ENCODE results near the gene EXOC1L. TPM values are rescaled to one million over a fixed set of nuclear protein-coding genes. Genes with fewer than 3 reads are reported as not detected.

Gene EXOC1L
- total and polyA plus RNA-seq, 8 donors = not detected

DNA sequence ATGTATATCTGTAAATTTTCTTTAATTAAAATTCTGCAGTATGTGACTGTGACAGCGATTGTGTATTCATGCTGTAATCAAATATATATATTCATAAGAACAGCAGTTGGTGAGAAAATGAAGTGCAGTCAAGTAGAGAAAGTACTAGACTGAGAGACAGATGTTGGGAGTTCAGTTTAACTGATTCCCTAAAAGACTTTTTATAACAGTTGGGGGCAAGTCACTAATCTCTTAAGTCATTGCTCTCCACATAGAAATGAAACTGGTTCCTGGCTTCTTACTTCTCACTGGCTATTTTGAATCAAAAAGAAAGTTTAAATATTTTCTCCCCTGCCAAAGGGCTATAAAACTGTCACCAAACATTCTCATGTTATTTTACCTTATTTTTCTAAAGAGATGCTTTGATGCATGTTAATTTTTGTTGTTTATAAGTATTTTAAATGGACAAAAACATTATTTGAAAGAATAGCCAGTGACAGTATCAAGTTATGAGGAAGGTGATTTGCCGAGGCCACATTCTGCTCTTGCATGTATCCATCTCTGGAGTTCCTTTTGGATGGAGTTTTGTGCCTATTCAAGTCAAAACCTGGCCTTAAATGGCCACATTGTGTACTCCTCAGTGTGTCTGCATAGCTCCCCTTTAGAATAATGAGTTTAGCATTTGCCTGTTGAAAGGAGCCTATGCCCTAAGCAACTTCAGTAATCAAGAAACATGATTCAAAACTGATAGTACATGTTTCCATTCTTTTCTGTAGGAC is 64.7 kb downstream of the EXOC1L start:
- TF ChIP-seq, protein P1, sequence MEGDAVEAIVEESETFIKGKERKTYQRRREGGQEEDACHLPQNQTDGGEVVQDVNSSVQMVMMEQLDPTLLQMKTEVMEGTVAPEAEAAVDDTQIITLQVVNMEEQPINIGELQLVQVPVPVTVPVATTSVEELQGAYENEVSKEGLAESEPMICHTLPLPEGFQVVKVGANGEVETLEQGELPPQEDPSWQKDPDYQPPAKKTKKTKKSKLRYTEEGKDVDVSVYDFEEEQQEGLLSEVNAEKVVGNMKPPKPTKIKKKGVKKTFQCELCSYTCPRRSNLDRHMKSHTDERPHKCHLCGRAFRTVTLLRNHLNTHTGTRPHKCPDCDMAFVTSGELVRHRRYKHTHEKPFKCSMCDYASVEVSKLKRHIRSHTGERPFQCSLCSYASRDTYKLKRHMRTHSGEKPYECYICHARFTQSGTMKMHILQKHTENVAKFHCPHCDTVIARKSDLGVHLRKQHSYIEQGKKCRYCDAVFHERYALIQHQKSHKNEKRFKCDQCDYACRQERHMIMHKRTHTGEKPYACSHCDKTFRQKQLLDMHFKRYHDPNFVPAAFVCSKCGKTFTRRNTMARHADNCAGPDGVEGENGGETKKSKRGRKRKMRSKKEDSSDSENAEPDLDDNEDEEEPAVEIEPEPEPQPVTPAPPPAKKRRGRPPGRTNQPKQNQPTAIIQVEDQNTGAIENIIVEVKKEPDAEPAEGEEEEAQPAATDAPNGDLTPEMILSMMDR (IDR thresholded peaks at IDR 0.05) = no peak
- intact Hi-C loops (cut with DNase I) = no loop called here
- no peaks in the 10 kb centered on the region for H3K27me3 ChIP-seq
- DNase-seq = no peak
- H3K9me3 ChIP-seq = no peaks in the 10 kb centered on the region
- H3K4me3 ChIP-seq = no peak overlapping the region
- FAIRE-seq = no peak
- 80 to 82% methylated on average over 2 of the region's 2 CpGs for WGBS, 2 donors
- no peak overlapping the region for H3K27ac ChIP-seq
- no peaks in the 10 kb centered on the region for H3K36me3 ChIP-seq
- no peak for ATAC-seq
- H3K4me1 ChIP-seq = no peaks in the 10 kb centered on the region

DNA sequence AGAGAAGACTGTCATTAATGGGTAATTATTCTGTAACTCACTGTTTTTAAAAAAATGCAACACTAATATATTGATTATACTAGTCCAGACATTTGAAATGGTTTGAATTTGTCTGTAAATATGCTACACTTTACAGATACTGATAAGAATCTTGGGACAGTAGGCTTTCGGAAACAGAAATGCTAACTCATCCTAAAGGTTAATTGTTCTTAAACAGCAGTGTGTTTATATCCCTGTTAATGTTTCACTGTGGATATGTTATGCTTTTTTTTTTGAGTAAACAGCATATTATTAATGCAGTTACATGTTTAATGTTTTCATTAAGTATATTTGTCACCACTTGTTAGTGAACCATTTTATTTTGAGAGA is 65.2 kb downstream of the EXOC1L start:
- Histone ChIP-seq H3K27me3 (no peaks in the 10 kb centered on the region), H3K4me3 (no peak overlapping the region), H3K27ac (no peak overlapping the region), H3K4me1 (no peaks in the 10 kb centered on the region), H3K36me3 (no peaks in the 10 kb centered on the region), H3K9me3 (no peaks in the 10 kb centered on the region)
- intact Hi-C loops (cut with DNase I) = no loop called here
- TF ChIP-seq, protein P1 (IDR thresholded peaks at IDR 0.05) = no peak
- ATAC-seq (no peak), FAIRE-seq (no peak), DNase-seq (no peak)
- WGBS, 2 donors = 83 to 86% methylated on average over 1 of the region's 1 CpG

Other genes with a start within 250 kb of the EXOC1L start
- gene PDCL2, start 227.5 kb upstream of the EXOC1L start, total RNA-seq = not detected
- gene PDCL2, start 227.5 kb upstream of the EXOC1L start, polyA plus RNA-seq = not detected
- under 1 TPM in 1 of 6 donors, not detected in 5; 0.76 TPM for gene NMU, start 183.5 kb upstream of the EXOC1L start, total RNA-seq
- gene NMU, start 183.5 kb upstream of the EXOC1L start, polyA plus RNA-seq = not detected
- 10 to 100 TPM in 3 of 6 donors, 1 to 10 TPM in 3; 8.2 to 21.7 (median 10.0) TPM for gene EXOC1, start 33.9 kb downstream of the EXOC1L start, total RNA-seq
- gene EXOC1, start 33.9 kb downstream of the EXOC1L start, polyA plus RNA-seq = 10 to 100 TPM; 11.5 to 17.3 TPM
- gene CEP135, start 129.2 kb downstream of the EXOC1L start, total RNA-seq = 1 to 10 TPM; 1.3 to 4.3 (median 1.9) TPM
- 1 to 10 TPM; 1.3 to 2.0 TPM for gene CEP135, start 129.2 kb downstream of the EXOC1L start, polyA plus RNA-seq

All from pancreas (tissue), 10 donors.